Airway epithelial cell (primary cell): ENCODE measurements around the gene OR5AN1. TPM values are rescaled to one million over a fixed set of nuclear protein-coding genes. Genes with fewer than 3 reads are reported as not detected.

Source experiments
- total RNA-seq: library from RNA; depleted of rRNA; stranded (reverse); fragments of >200 nt; gene quantifications from 2 replicates; pipeline ENCODE4 v1.2.3, GENCODE V29; 2015

Gene OR5AN1, protein sequence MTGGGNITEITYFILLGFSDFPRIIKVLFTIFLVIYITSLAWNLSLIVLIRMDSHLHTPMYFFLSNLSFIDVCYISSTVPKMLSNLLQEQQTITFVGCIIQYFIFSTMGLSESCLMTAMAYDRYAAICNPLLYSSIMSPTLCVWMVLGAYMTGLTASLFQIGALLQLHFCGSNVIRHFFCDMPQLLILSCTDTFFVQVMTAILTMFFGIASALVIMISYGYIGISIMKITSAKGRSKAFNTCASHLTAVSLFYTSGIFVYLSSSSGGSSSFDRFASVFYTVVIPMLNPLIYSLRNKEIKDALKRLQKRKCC
- not detected in 2 replicates for total RNA-seq

DNA sequence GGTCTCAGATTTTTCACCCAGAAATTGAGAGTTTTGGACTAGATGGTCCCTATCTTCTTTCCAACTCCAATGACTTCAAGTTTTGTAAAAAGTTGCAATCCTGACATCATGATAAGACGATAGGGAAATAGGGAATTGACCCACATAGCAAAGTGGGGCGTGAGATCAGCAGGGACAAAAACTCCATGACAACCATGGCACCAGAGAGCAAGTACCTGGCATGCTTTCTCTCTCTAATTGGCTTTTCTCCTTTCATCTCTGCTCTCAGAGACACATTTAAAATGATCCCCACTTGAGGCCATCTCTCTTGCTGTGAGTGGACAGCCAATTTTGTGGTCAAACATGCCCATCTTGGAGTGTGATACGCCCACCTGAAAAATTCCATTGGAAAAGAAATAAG, at the start of gene OR5AN1:
OR5AN1 (plus strand) TSS at position 301 of the 400 bp plus-strand sequence. CDS start 5,564 bp downstream, outside the sequence.

Other genes starting within 250 kb of the OR5AN1 start
- gene FAM111A, start 216.0 kb upstream of the OR5AN1 start, total RNA-seq, result 12.1 and 16.8 TPM in 2 replicates
- gene DTX4, start 186.8 kb upstream of the OR5AN1 start, total RNA-seq, result 4.2 and 5.9 TPM in 2 replicates
- gene MPEG1, start 146.0 kb upstream of the OR5AN1 start, total RNA-seq, result not detected in 2 replicates
- not detected in 2 replicates for gene OR5A2, start 67.5 kb downstream of the OR5AN1 start, total RNA-seq
- not detected in 2 replicates for gene OR5A1, start 77.6 kb downstream of the OR5AN1 start, total RNA-seq
- gene OR4D6, start 98.1 kb downstream of the OR5AN1 start, total RNA-seq, result not detected in 2 replicates
- gene OR4D10, start 114.4 kb downstream of the OR5AN1 start, total RNA-seq, result not detected in 2 replicates
- gene OR4D11, start 144.7 kb downstream of the OR5AN1 start, total RNA-seq, result not detected in 2 replicates
- gene OR4D9, start 152.6 kb downstream of the OR5AN1 start, total RNA-seq, result not detected in 2 replicates